NCI-H187 treated with DMSO at 0.1 percent for 48 hours (cell line): Measurements from ENCODE around the gene NCAPG.
A peak's percentile ranks its signal among the peaks of the same experiment; 100 is the strongest.

ENCODE experiments used
- DNase-seq: peaks from one replicate; lab custom pipeline; 2025; lab: John Stamatoyannopoulos, UW

NCAPG gene

GRCh38 chr4:17810260-17811077 is at the start of gene NCAPG, which contains the start of gene DCAF16:
NCAPG (plus strand) TSS chr4:17810979; CDS start chr4:17811078, 99 bp downstream.
DCAF16 (minus strand) TSS chr4:17810757; CDS start chr4:17804141, 6,616 bp downstream.
- peak; percentile 97 for DNase-seq

GRCh38 chr4:17761062-17761461 is 49.7 kb upstream of the NCAPG start:
- no peak for DNase-seq

GRCh38 chr4:17762726-17763125 is 48.1 kb upstream of the NCAPG start:
- peak; percentile 41 for DNase-seq

- no peak for DNase-seq
Observed at GRCh38 chr4:17763416-17763815, 47.4 kb upstream of the NCAPG start.

GRCh38 chr4:17763931-17764330 is 46.8 kb upstream of the NCAPG start:
- no peak for DNase-seq

- DNase-seq: no peak
Observed at GRCh38 chr4:17765514-17766286, 45.1 kb upstream of the NCAPG start.

GRCh38 chr4:17766826-17767458 is 43.8 kb upstream of the NCAPG start:
- DNase-seq: no peak

GRCh38 chr4:17769406-17770174 is 41.2 kb upstream of the NCAPG start:
- no peak for DNase-seq

GRCh38 chr4:17770845-17771244 is 39.9 kb upstream of the NCAPG start:
- DNase-seq: no peak

- no peak for DNase-seq
Observed at GRCh38 chr4:17771284-17771908, 39.4 kb upstream of the NCAPG start.

GRCh38 chr4:17773135-17773698 is 37.6 kb upstream of the NCAPG start:
- no peak for DNase-seq

GRCh38 chr4:17778431-17778830 is 32.3 kb upstream of the NCAPG start:
- no peak for DNase-seq

- no peak for DNase-seq
Observed at GRCh38 chr4:17780501-17781299, 30.1 kb upstream of the NCAPG start.

GRCh38 chr4:17781300-17782287 is 29.2 kb upstream of the NCAPG start, which contains the start of gene FAM184B:
FAM184B (minus strand) TSS chr4:17781621; CDS start chr4:17781299, 322 bp downstream.
- no peak for DNase-seq

- DNase-seq: no peak
Observed at GRCh38 chr4:17785858-17786257, 24.9 kb upstream of the NCAPG start.

GRCh38 chr4:17786567-17786966 is 24.2 kb upstream of the NCAPG start:
- DNase-seq: no peak

GRCh38 chr4:17787315-17787714 is 23.5 kb upstream of the NCAPG start:
- DNase-seq: no peak

GRCh38 chr4:17788956-17789355 is 21.8 kb upstream of the NCAPG start:
- no peak for DNase-seq

GRCh38 chr4:17794730-17795129 is 16.0 kb upstream of the NCAPG start:
- no peak for DNase-seq
